ENCODE results near the gene CAPN13. TPM values are rescaled to one million over a fixed set of nuclear protein-coding genes. Genes with fewer than 3 reads are reported as not detected.

The CAPN13 gene
- total and polyA plus RNA-seq, 7 donors = 0.06 to 0.14 TPM; not detected in 5

DNA sequence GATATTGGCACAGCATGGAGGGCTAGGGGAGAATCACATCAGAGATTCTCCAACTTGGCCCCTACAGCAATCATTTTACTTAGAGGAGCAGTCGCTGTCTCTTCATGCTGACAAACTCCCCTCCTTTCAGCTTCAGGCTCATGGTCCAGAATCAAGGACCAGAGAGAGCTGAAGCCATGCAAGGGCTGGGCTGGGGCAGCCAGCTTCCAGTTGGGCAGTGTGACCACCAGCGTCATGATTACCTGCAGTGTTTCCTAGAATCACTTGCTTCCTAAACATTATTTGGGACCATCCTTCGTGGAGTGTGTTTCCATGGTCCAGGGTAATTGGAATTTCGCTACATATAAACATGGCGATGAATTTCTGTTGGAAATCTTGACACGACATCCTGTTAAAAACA lies 54.4 kb downstream of the CAPN13 start:
- Histone ChIP-seq H3K9me3 (no peaks in the 10 kb centered on the region), H3K27ac (no peak overlapping the region), H3K36me3 (ENCODE audit: insufficient read depth in 1 of 2, low read depth in 1 of 2) (no peaks in the 10 kb centered on the region), H3K4me3 (no peak overlapping the region), H3K27me3 (ENCODE audit: insufficient read depth in 3 of 3, low read length in 2 of 3) (peaks cover 0 to 18% (median 7%) of the 10 kb centered on the region in 3 donors), H3K4me1 (no peaks in the 10 kb centered on the region)
- ATAC-seq (no peak), DNase-seq (no peak)
- WGBS, 3 donors = 80 to 88% (median 80%) methylated on average over 6 of the region's 6 CpGs
- intact Hi-C loops (cut with DNase I) = no loop called here
- TF ChIP-seq, protein P1, sequence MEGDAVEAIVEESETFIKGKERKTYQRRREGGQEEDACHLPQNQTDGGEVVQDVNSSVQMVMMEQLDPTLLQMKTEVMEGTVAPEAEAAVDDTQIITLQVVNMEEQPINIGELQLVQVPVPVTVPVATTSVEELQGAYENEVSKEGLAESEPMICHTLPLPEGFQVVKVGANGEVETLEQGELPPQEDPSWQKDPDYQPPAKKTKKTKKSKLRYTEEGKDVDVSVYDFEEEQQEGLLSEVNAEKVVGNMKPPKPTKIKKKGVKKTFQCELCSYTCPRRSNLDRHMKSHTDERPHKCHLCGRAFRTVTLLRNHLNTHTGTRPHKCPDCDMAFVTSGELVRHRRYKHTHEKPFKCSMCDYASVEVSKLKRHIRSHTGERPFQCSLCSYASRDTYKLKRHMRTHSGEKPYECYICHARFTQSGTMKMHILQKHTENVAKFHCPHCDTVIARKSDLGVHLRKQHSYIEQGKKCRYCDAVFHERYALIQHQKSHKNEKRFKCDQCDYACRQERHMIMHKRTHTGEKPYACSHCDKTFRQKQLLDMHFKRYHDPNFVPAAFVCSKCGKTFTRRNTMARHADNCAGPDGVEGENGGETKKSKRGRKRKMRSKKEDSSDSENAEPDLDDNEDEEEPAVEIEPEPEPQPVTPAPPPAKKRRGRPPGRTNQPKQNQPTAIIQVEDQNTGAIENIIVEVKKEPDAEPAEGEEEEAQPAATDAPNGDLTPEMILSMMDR (IDR thresholded peaks at IDR 0.05) = no peak

DNA sequence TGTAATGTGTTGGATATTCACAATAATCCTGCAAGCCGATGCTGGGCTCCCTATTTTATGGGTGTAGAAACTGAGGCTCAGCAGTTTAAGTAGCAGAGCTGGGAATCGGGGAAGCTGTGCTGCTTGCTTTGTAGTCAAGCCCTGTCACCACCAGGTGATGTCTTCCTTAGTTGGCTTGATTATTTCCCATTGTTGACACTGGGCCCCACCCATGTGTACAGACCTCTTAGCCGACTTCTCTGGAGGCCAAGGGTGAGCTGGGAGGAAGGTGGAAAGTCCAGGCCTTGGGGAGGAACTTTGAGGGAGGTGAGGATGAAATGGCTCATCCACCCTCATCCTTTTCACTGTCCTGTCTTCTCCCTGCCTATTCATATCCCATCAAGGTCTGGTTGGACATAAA lies 60.0 kb downstream of the CAPN13 start:
- TF ChIP-seq, protein P1 (IDR thresholded peaks at IDR 0.05) = no peak
- Histone ChIP-seq H3K27me3 (ENCODE audit: insufficient read depth in 3 of 3, low read length in 2 of 3) (peaks cover 0 to 5% (median 3%) of the 10 kb centered on the region in 3 donors), H3K4me3 (no peak overlapping the region), H3K4me1 (no peaks in the 10 kb centered on the region), H3K9me3 (no peaks in the 10 kb centered on the region), H3K27ac (no peak overlapping the region), H3K36me3 (ENCODE audit: insufficient read depth in 1 of 2, low read depth in 1 of 2) (no peaks in the 10 kb centered on the region)
- WGBS, 3 donors = 84 to 89% (median 87%) methylated on average over 3 of the region's 3 CpGs
- ATAC-seq = no peak
- intact Hi-C loops (cut with DNase I) = no loop called here
- DNase-seq = no peak

GRCh38 chr2:30744823-30745222 lies 62.4 kb downstream of the CAPN13 start:
- Histone ChIP-seq H3K4me3 (no peak overlapping the region), H3K4me1 (no peaks in the 10 kb centered on the region), H3K27ac (no peak overlapping the region), H3K27me3 (ENCODE audit: insufficient read depth in 3 of 3, low read length in 2 of 3) (peaks cover 0 to 5% (median 3%) of the 10 kb centered on the region in 3 donors), H3K9me3 (no peaks in the 10 kb centered on the region), H3K36me3 (ENCODE audit: insufficient read depth in 1 of 2, low read depth in 1 of 2) (no peaks in the 10 kb centered on the region)
- ATAC-seq = no peak
- no peak for DNase-seq
- intact Hi-C loops (cut with DNase I) = no loop called here
- TF ChIP-seq, protein P1 (IDR thresholded peaks at IDR 0.05) = no peak
- WGBS, 3 donors = 89 to 96% (median 92%) methylated on average over 2 of the region's 2 CpGs

GRCh38 chr2:30741576-30741975 lies 65.7 kb downstream of the CAPN13 start:
- no peak for ATAC-seq
- no peaks in the 10 kb centered on the region for H3K9me3 ChIP-seq
- H3K4me1 ChIP-seq = no peaks in the 10 kb centered on the region
- H3K27me3 ChIP-seq (ENCODE audit: insufficient read depth in 3 of 3, low read length in 2 of 3) = no peaks in the 10 kb centered on the region
- H3K36me3 ChIP-seq (ENCODE audit: insufficient read depth in 1 of 2, low read depth in 1 of 2) = no peaks in the 10 kb centered on the region
- WGBS, 3 donors = 53 to 60% (median 54%) methylated on average over 7 of the region's 7 CpGs
- no peak overlapping the region for H3K4me3 ChIP-seq
- no peak for DNase-seq
- no peak overlapping the region for H3K27ac ChIP-seq
- intact Hi-C loops (cut with DNase I) = no loop called here
- TF ChIP-seq, protein P1 (IDR thresholded peaks at IDR 0.05) = no peak
